ENCODE results near the gene TAS1R2.

DNA sequence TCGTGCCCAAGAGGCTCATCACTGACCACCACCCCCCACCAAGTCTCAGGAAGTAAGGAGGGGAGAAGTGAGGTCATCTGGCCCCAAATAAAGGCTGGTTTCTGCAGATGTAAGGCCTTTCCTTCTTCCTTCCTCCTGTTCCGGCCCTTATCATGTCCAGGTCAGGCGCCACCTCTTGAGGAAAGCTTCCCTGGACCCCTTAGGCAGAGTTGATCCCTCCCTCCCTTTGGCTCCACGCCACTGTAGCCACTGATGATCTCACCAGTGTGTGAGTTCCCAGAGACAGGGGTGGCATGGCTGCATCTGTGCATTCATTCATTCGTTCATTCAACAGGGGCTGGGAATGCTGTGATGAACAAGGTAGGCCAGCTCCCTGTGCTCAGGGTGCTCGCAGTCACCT is 59.2 kb downstream of the TAS1R2 start:
- TF ChIP-seq POLR2AphosphoS5 (IDR thresholded peaks at IDR 0.05; ENCODE audit: borderline replicate concordance, low read depth, low read length): no peak
- no peak for TF ChIP-seq EZH2 (IDR thresholded peaks at IDR 0.05)
- TF ChIP-seq FOXP2 (optimal IDR thresholded peaks at IDR 0.05; ENCODE audit: control extremely low read depth, extremely low read length, insufficient read depth): no peak

Measured in SK-N-MC (cell line).